Stomach (tissue), 9 donors: ENCODE measurements around the gene CNTFR. TPM values are rescaled to one million over a fixed set of nuclear protein-coding genes. Genes with fewer than 3 reads are reported as not detected.
A peak's percentile ranks its signal among the peaks of the same experiment; 100 is the strongest.

Experiments
- DNase-seq, 2 donors: peaks; one replicate each; pipeline versions ENCODE4 v3.0.0 to v3.0.0-alpha.2; 2013 to 2019
- H3K27ac ChIP-seq, 5 donors: fragments of 200-600 bp in 4 of 5; sonication (generic) in 4 of 5; one replicate each; pipeline ENCODE4 v1.5.1; 2013 to 2019; ENCODE audit warnings: mild to moderate bottlenecking in 1 of 5, moderate library complexity in 1 of 5
- H3K27me3 ChIP-seq, 3 donors: fragments of 200-600 bp; sonication (generic); one replicate each; pipeline ENCODE4 v1.5.1; 2017 to 2019; ENCODE audit warnings: mixed run types in 1 of 3
- H3K36me3 ChIP-seq, 4 donors: fragments of 200-600 bp; sonication (generic); 1 replicate in 3 of 4; 2 replicates in 1 of 4; pipeline ENCODE4 v1.5.1; 2016 to 2019
- H3K4me1 ChIP-seq, 4 donors: fragments of 200-600 bp; sonication (generic); one replicate each; pipeline ENCODE4 v1.5.1; 2016 to 2019
- H3K4me3 ChIP-seq, 4 donors: fragments of 200-600 bp; sonication (generic) in 3 of 4; one replicate each; pipeline ENCODE4 v1.5.1; 2016 to 2019; ENCODE audit warnings: mild to moderate bottlenecking in 1 of 4
- H3K9me3 ChIP-seq, 4 donors: fragments of 200-600 bp; sonication (generic); one replicate each; pipeline ENCODE4 v1.5.1; 2016 to 2019
- CTCF ChIP-seq, 7 experiments: fragments of 450-650 bp in 4 of 7; fragments of 200-600 bp in 3 of 7; sonication (generic) in 3 of 7; IDR thresholded peaks; one replicate each; pipeline ENCODE4 v1.5.1; 2016 to 2019; ENCODE audit warnings: antibody characterized with exemption in 7 of 7, control low read depth in 2 of 7, mild to moderate bottlenecking in 1 of 7
- EP300 ChIP-seq: sonication (generic); formaldehyde crosslinking; IDR thresholded peaks from one replicate; pipeline ENCODE4 v1.6.1; 2017; ENCODE audit warnings: antibody characterized with exemption
- POLR2A ChIP-seq, 4 donors: fragments of 450-650 bp; IDR thresholded peaks; one replicate each; pipeline ENCODE4 v1.6.1; 2016; ENCODE audit warnings: antibody characterized with exemption in 4 of 4, control low read depth in 2 of 4, mild to moderate bottlenecking in 1 of 4, moderate library complexity in 1 of 4
- POLR2AphosphoS5 ChIP-seq, 3 donors: sonication (generic); formaldehyde crosslinking; IDR thresholded peaks; one replicate each; pipeline ENCODE4 v1.6.1; 2016; ENCODE audit warnings: antibody characterized with exemption in 3 of 3
- WGBS, 5 donors: extraction: QIAGEN DNeasy Blood & Tissue Kit in 3 of 5; methylation state at CpG; one replicate each; pipeline versions ENCODE4 v1.1.5 to v1.1.7; 2013 to 2018; 5-methylcytosine and 5-hydroxymethylcytosine counted together
- intact Hi-C: fragments of 100-400 bp; cut with DNase I; formaldehyde crosslinking; loops from one replicate; pipeline ENCODE4 v1.15.1; 2023; ENCODE audit warnings: low total_unique reads
- polyA plus RNA-seq, 3 donors: library from polyadenylated mRNA; stranded (reverse); fragments of 200-250 nt; gene quantifications; one replicate each; pipeline ENCODE4 v1.2.3, GENCODE V29; 2013
- total RNA-seq, 5 donors: library from RNA; depleted of rRNA; stranded (reverse); fragments of >200 nt; gene quantifications; one replicate each; pipeline versions ENCODE4 v1.1.0 to v1.2.3, GENCODE V29; 2014 to 2016
- donor health status: healthy with polysubstance abuse.
- donor health status: Bipolar disorder and iron deficiency.
- donor health status: healthy.

The CNTFR gene
- total and polyA plus RNA-seq, 8 donors = 2.2 to 15.8 (median 2.9) TPM; not detected in 1

- Histone ChIP-seq H3K9me3 (no peaks in the 10 kb centered on the region), H3K4me3 (no peak overlapping the region), H3K27me3 (peaks cover 0 to 9% (median 0%) of the 10 kb centered on the region in 3 donors), H3K36me3 (no peaks in the 10 kb centered on the region), H3K27ac (no peak overlapping the region), H3K4me1 (peaks cover 3 to 17% (median 13%) of the 10 kb centered on the region in 4 donors)
- DNase-seq = no peak
- TF ChIP-seq POLR2AphosphoS5 (IDR thresholded peaks at IDR 0.05) (no peak), POLR2A (IDR thresholded peaks at IDR 0.05) (no peak), CTCF (IDR thresholded peaks at IDR 0.05) (no peak), EP300 (no peak)
- intact Hi-C loops = no loop called here
- 71 to 86% (median 75%) methylated on average over 2 of the region's 2 CpGs for WGBS, 5 donors
Observed at GRCh38 chr9:34519321-34520020, 70.1 kb downstream of the CNTFR start.

GRCh38 chr9:34518896-34519295, 70.6 kb downstream of the CNTFR start:
- H3K4me1 ChIP-seq = peaks cover 3 to 17% (median 15%) of the 10 kb centered on the region in 4 donors
- peaks cover 0 to 9% (median 0%) of the 10 kb centered on the region in 3 donors for H3K27me3 ChIP-seq
- WGBS, 5 donors = 82 to 100% (median 88%) methylated on average over 2 of the region's 2 CpGs
- intact Hi-C loops = no loop called here
- no peak for DNase-seq
- H3K9me3 ChIP-seq = no peaks in the 10 kb centered on the region
- H3K4me3 ChIP-seq = no peak overlapping the region
- no peak for TF ChIP-seq EP300
- TF ChIP-seq POLR2AphosphoS5 (IDR thresholded peaks at IDR 0.05) = no peak
- TF ChIP-seq POLR2A (IDR thresholded peaks at IDR 0.05) = no peak
- TF ChIP-seq CTCF (IDR thresholded peaks at IDR 0.05) = no peak
- H3K27ac ChIP-seq = no peak overlapping the region
- no peaks in the 10 kb centered on the region for H3K36me3 ChIP-seq

GRCh38 chr9:34518110-34518616, 71.4 kb downstream of the CNTFR start:
- no peaks in the 10 kb centered on the region for H3K36me3 ChIP-seq
- peak in 1 of 2 donors; percentile 50 for DNase-seq
- peaks cover 3 to 16% (median 13%) of the 10 kb centered on the region in 4 donors for H3K4me1 ChIP-seq
- no peaks in the 10 kb centered on the region for H3K9me3 ChIP-seq
- no peak overlapping the region for H3K4me3 ChIP-seq
- 59 to 83% (median 74%) methylated on average over 5 to 6 of the region's 6 CpGs for WGBS, 5 donors
- TF ChIP-seq CTCF (IDR thresholded peaks at IDR 0.05) (no peak), POLR2A (IDR thresholded peaks at IDR 0.05) (no peak), POLR2AphosphoS5 (IDR thresholded peaks at IDR 0.05) (no peak), EP300 (no peak)
- peaks cover 0 to 9% (median 0%) of the 10 kb centered on the region in 3 donors for H3K27me3 ChIP-seq
- intact Hi-C loops = no loop called here
- no peak overlapping the region for H3K27ac ChIP-seq

GRCh38 chr9:34517185-34517584, 72.3 kb downstream of the CNTFR start:
- Histone ChIP-seq H3K4me3 (no peak overlapping the region), H3K27me3 (peaks cover 0 to 5% (median 0%) of the 10 kb centered on the region in 3 donors), H3K27ac (no peak overlapping the region), H3K9me3 (no peaks in the 10 kb centered on the region), H3K4me1 (peaks cover 0 to 19% (median 12%) of the 10 kb centered on the region in 4 donors), H3K36me3 (no peaks in the 10 kb centered on the region)
- intact Hi-C loops = no loop called here
- no peak for TF ChIP-seq CTCF (IDR thresholded peaks at IDR 0.05)
- TF ChIP-seq POLR2AphosphoS5 (IDR thresholded peaks at IDR 0.05) = no peak
- WGBS, 5 donors = 82 to 94% (median 85%) methylated on average over 5 to 7 of the region's 7 CpGs
- DNase-seq = no peak
